ENCODE measurements around the gene CCDC85C.

CCDC85C gene

GRCh38 chr14:99463974-99464373 is 140.0 kb downstream of the CCDC85C start:
- H3K36me3 ChIP-seq (ENCODE audit: control insufficient read depth, insufficient read depth, low read length, severe bottlenecking), result peaks cover 60% of the 10 kb centered on the region
- H3K9ac ChIP-seq (ENCODE audit: low read length), result no peak overlapping the region
- DNase-seq (ENCODE audit: low read depth), result no peak

DNA sequence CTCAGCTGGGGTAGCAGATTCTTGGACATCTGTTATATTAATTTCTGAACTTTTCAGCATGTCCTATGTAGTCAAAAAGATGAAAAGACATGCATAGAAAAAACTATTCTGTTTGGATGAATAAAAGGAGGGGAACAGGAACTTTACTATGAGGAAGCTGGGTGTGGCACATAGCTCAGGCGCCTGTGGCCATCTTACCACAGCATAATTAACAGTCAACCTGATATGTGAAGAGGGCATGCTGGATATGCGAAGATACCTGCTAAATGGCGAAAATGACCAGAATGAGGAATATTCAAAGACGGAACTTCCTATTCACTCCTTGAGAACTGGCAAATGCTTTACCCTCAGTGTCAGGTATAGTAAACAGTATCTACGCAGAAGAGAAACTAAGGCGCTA is 141.8 kb downstream of the CCDC85C start:
- Histone ChIP-seq H3K9ac (ENCODE audit: low read length) (no peak overlapping the region), H3K4me1 (ENCODE audit: control insufficient read depth, insufficient read depth, low read length) (no peaks in the 10 kb centered on the region), H3K27me3 (replicated peaks; ENCODE audit: control insufficient read depth, insufficient read depth, low read length) (no peaks in the 10 kb centered on the region), H3K9me3 (ENCODE audit: control insufficient read depth, low read length) (no peaks in the 10 kb centered on the region), H3K36me3 (ENCODE audit: control insufficient read depth, insufficient read depth, low read length, severe bottlenecking) (peaks cover 72% of the 10 kb centered on the region), H3K4me3 (ENCODE audit: low read length) (no peak overlapping the region)
- DNase-seq (ENCODE audit: low read depth), result no peak

More at GRCh38 chr14:99463974-99464373, 140.0 kb downstream of the CCDC85C start:
- H3K9me3 ChIP-seq (ENCODE audit: control insufficient read depth, low read length), result no peaks in the 10 kb centered on the region
- no peak overlapping the region for H3K4me3 ChIP-seq (ENCODE audit: low read length)
- H3K4me1 ChIP-seq (ENCODE audit: control insufficient read depth, insufficient read depth, low read length), result no peaks in the 10 kb centered on the region
- H3K27me3 ChIP-seq (replicated peaks; ENCODE audit: control insufficient read depth, insufficient read depth, low read length), result no peaks in the 10 kb centered on the region

- Histone ChIP-seq H3K27me3 (replicated peaks; ENCODE audit: control insufficient read depth, insufficient read depth, low read length) (no peaks in the 10 kb centered on the region), H3K9me3 (ENCODE audit: control insufficient read depth, low read length) (no peaks in the 10 kb centered on the region), H3K4me3 (ENCODE audit: low read length) (no peak overlapping the region), H3K9ac (ENCODE audit: low read length) (no peak overlapping the region), H3K4me1 (ENCODE audit: control insufficient read depth, insufficient read depth, low read length) (no peaks in the 10 kb centered on the region), H3K36me3 (ENCODE audit: control insufficient read depth, insufficient read depth, low read length, severe bottlenecking) (peaks cover 78% of the 10 kb centered on the region)
- DNase-seq (ENCODE audit: low read depth), result no peak
Observed at GRCh38 chr14:99461411-99462085, 142.5 kb downstream of the CCDC85C start.

DNA sequence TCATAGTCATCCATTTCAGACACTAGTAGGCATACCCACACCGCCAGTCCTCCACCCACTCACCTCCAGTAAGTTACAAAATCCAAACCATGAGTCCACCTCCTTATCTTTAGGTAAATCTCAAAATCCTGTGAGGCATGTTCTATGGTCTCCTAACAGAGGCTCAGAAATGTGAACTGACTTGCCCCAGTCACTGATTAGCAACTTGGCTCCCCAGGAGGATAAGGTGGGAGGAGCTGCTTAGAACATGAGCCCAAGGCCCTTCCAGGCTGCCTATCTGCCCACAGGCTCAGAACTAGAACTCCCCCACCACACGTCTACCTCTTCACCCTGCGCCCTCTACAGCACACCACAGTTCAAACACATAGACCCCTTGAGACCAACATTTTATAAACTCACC is 143.2 kb downstream of the CCDC85C start:
- H3K27me3 ChIP-seq (replicated peaks; ENCODE audit: control insufficient read depth, insufficient read depth, low read length), result no peaks in the 10 kb centered on the region
- no peak for DNase-seq (ENCODE audit: low read depth)
- H3K4me1 ChIP-seq (ENCODE audit: control insufficient read depth, insufficient read depth, low read length), result no peaks in the 10 kb centered on the region
- H3K9ac ChIP-seq (ENCODE audit: low read length), result no peak overlapping the region
- H3K36me3 ChIP-seq (ENCODE audit: control insufficient read depth, insufficient read depth, low read length, severe bottlenecking), result peaks cover 83% of the 10 kb centered on the region
- H3K4me3 ChIP-seq (ENCODE audit: low read length), result no peak overlapping the region
- no peaks in the 10 kb centered on the region for H3K9me3 ChIP-seq (ENCODE audit: control insufficient read depth, low read length)

DNA sequence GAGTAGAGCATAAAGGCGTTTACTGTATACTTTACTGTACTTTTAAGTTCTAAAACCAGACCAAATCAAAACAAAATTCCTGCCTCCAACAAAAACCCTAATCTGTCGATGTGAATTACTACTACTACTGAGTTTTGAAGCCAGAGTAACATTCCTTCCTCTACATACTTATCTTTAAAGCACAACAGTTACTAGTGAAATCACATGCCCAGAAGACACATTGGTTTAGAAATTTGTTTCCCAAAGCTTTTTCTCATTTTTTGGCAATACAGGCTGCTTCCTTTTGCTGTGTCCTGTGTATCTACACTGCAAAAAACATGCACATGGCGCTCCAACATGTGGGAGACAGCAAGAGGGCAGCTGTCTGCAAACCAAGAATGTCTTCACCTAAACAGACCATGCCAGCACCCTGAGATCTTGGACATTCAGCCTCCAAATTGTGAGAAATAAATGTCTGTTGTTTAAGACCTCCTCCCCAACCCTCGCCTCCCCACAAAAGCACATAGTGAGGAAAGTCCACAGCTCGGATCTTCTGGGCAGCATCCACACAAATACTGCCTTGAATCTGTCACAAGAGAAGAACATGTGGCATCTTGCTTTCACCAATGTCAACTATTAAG is 144.4 kb downstream of the CCDC85C start:
- DNase-seq (ENCODE audit: low read depth), result no peak
- Histone ChIP-seq H3K4me3 (ENCODE audit: low read length) (no peak overlapping the region), H3K36me3 (ENCODE audit: control insufficient read depth, insufficient read depth, low read length, severe bottlenecking) (peaks cover 82% of the 10 kb centered on the region), H3K4me1 (ENCODE audit: control insufficient read depth, insufficient read depth, low read length) (peaks cover 2% of the 10 kb centered on the region), H3K27me3 (replicated peaks; ENCODE audit: control insufficient read depth, insufficient read depth, low read length) (no peaks in the 10 kb centered on the region), H3K9ac (ENCODE audit: low read length) (no peak overlapping the region), H3K9me3 (ENCODE audit: control insufficient read depth, low read length) (no peaks in the 10 kb centered on the region)

GRCh38 chr14:99454246-99454645 is 149.8 kb downstream of the CCDC85C start:
- peaks cover 59% of the 10 kb centered on the region for H3K36me3 ChIP-seq (ENCODE audit: control insufficient read depth, insufficient read depth, low read length, severe bottlenecking)
- no peak overlapping the region for H3K4me3 ChIP-seq (ENCODE audit: low read length)
- no peaks in the 10 kb centered on the region for H3K9me3 ChIP-seq (ENCODE audit: control insufficient read depth, low read length)
- DNase-seq (ENCODE audit: low read depth), result peak; percentile 41
- H3K4me1 ChIP-seq (ENCODE audit: control insufficient read depth, insufficient read depth, low read length), result peaks cover 4% of the 10 kb centered on the region
- H3K9ac ChIP-seq (ENCODE audit: low read length), result no peak overlapping the region
- no peaks in the 10 kb centered on the region for H3K27me3 ChIP-seq (replicated peaks; ENCODE audit: control insufficient read depth, insufficient read depth, low read length)

DNA sequence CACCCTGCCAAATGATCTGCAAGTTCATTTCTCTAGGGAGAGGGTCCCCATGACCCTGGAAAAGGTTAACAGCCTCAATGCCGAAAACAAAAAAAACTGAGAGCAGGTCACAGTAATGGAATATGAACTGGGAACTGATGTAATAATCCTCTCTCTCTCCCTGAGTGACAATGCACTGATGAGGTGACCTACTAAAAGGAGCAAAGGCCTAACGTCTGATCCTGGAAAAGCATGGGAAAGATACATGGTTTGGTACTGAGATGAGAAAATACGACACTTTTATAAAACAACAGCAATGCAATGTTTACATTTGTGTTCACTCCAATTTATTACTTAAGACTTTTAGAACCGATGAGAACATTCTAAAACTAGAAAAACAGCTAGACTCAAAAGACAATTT is 151.0 kb downstream of the CCDC85C start:
- Histone ChIP-seq H3K9me3 (ENCODE audit: control insufficient read depth, low read length) (no peaks in the 10 kb centered on the region), H3K27me3 (replicated peaks; ENCODE audit: control insufficient read depth, insufficient read depth, low read length) (no peaks in the 10 kb centered on the region), H3K36me3 (ENCODE audit: control insufficient read depth, insufficient read depth, low read length, severe bottlenecking) (peaks cover 67% of the 10 kb centered on the region), H3K9ac (ENCODE audit: low read length) (no peak overlapping the region), H3K4me1 (ENCODE audit: control insufficient read depth, insufficient read depth, low read length) (peaks cover 4% of the 10 kb centered on the region), H3K4me3 (ENCODE audit: low read length) (no peak overlapping the region)
- DNase-seq (ENCODE audit: low read depth), result no peak

DNA sequence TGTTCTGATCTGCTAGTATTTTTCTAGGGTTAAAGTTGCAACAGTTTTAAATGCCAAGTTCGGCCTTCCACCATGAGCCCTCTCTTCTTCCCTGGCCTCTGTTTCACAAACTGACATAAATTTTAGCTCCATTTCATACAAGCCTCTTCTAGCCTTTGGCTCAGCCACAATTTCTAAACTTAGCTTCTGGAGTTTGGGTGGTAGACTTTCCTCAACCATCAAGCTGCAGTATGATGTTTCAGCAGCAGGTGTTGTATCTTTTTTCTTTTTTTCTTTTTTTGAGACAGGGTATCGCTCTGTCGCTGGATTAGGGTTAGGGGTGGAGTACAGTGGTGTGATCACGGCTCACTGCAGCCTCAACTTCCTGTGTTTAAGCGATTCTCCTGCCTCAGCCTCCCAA is 152.8 kb downstream of the CCDC85C start:
- no peak for DNase-seq (ENCODE audit: low read depth)
- no peaks in the 10 kb centered on the region for H3K9me3 ChIP-seq (ENCODE audit: control insufficient read depth, low read length)
- no peak overlapping the region for H3K9ac ChIP-seq (ENCODE audit: low read length)
- H3K27me3 ChIP-seq (replicated peaks; ENCODE audit: control insufficient read depth, insufficient read depth, low read length), result no peaks in the 10 kb centered on the region
- peaks cover 4% of the 10 kb centered on the region for H3K4me1 ChIP-seq (ENCODE audit: control insufficient read depth, insufficient read depth, low read length)
- no peak overlapping the region for H3K4me3 ChIP-seq (ENCODE audit: low read length)
- H3K36me3 ChIP-seq (ENCODE audit: control insufficient read depth, insufficient read depth, low read length, severe bottlenecking), result peaks cover 62% of the 10 kb centered on the region

DNA sequence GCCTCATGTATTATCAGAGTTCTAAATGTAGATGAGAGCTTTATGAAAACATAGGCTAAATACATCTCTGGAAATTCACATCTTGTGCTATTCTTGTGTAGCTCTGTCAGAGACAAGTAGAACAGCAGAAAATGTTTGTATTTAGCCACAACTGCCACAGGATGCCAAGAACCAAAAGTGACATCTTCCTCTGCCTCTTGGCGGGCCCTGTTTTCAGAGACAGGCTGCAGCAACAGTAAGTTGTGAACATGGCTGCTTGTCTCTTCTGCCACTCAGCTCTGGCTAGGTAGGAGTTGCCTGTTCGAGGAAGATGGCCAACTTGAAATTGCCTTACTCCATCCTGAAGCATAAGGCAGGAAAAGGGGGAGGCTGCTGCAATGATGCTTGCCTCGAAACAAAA is 153.7 kb downstream of the CCDC85C start:
- Histone ChIP-seq H3K36me3 (ENCODE audit: control insufficient read depth, insufficient read depth, low read length, severe bottlenecking) (peaks cover 63% of the 10 kb centered on the region), H3K4me3 (ENCODE audit: low read length) (no peak overlapping the region), H3K27me3 (replicated peaks; ENCODE audit: control insufficient read depth, insufficient read depth, low read length) (no peaks in the 10 kb centered on the region), H3K9ac (ENCODE audit: low read length) (no peak overlapping the region), H3K9me3 (ENCODE audit: control insufficient read depth, low read length) (no peaks in the 10 kb centered on the region), H3K4me1 (ENCODE audit: control insufficient read depth, insufficient read depth, low read length) (peaks cover 4% of the 10 kb centered on the region)
- no peak for DNase-seq (ENCODE audit: low read depth)

Data from adipocyte (in vitro differentiated cells).